Globus pallidus (tissue), 1 donor: ENCODE data around the gene PPP2R3A.
A peak's percentile ranks its signal among the peaks of the same experiment; 100 is the strongest.
"Not testable (repeated sequence)": the region's sequence is repeated elsewhere in the genome, so short reads cannot be mapped to it uniquely, and the experiment has no call there.

Experiments
- DNase-seq: peaks from one replicate; pipeline ENCODE4 v3.0.0-alpha.2; 2015; ENCODE audit warnings: low spot score

The PPP2R3A gene

GRCh38 chr3:135965506-135966270 lies at the start of gene PPP2R3A:
Gene PPP2R3A (plus strand): TSS chr3:135965728. CDS start chr3:136001499, 35,771 bp downstream.
- DNase-seq: peak; percentile 89

DNA sequence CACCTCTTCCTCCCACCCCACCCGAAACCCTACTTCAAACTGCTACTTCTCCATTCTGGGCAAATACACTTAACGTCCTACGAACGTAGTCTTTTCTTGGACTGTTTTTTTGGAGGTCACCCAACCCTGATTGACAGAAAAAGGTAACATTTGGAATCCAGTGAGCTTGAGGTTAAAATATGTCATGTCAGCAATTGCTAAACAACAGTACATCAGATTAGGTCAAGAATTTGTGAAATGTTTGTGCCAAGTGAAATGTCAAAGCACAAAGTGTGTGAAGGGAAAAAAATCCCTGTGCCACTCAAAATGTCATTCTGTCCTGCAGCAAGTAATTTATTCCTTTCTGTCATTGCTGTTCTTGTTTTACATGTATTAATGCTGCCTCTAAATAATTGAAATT lies 49.2 kb upstream of the PPP2R3A start:
- DNase-seq: no peak

DNA sequence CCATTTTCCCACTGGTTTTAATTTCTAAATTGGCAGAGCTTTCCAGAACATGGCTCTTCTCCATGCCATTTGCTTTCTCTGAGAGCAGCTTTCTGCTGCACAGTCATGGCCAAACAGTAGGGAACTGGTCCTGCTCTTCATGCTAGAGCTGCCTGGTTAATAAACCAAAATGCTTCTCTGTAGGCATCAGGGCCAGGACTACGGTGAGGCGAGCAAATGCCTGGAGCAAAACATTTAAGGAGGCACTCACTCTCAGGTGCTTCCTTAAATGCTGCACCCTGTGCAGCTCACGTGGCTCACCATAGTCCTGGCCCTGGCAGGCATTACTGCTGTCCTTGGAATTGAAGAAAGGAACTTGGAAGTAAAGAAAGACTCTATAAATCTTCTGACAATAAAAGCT lies 48.5 kb upstream of the PPP2R3A start:
- no peak for DNase-seq

GRCh38 chr3:135917927-135918597 lies 47.5 kb upstream of the PPP2R3A start:
- no peak for DNase-seq

- peak; percentile 50 for DNase-seq
Observed at GRCh38 chr3:135918600-135918999, 46.9 kb upstream of the PPP2R3A start.

- no peak for DNase-seq
Observed at GRCh38 chr3:135920275-135920674, 45.3 kb upstream of the PPP2R3A start.

DNA sequence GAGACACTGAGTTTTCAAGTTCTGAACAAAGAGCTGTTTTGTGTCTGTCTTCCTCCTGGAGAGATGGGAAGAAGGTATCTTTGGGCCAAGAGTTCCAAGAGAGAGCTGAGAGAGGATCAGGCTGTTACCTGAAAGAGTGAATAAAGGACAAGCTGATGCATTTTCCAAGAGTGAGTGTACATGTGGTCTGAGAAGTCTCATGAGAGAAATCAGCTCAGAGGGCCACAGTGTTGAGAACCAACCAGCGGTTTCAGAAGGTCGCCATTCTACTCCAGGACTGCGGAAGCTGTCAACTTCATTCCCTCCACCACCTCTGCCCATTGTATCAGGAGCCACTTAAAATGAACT lies 42.7 kb upstream of the PPP2R3A start:
- no peak for DNase-seq

GRCh38 chr3:135924506-135924905 lies 41.0 kb upstream of the PPP2R3A start:
- DNase-seq: no peak

DNA sequence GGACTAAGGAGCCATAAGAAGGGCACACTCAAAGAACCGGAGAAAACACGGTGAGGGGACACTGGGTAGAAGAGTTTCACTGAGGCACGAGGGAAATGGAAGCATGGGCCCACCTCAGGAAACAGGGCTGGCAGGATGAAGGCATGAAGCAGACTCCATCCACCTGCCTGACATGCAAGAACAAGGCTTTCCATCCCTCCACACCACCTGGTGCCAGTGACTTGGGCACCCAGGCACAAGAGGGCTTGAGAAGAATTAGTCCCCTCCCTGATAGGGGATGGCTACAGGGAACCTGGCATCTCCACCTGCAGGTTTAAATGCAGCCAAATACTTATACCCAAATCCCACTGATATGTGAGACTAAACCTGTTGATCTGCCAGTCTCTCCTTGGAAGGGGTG lies 38.9 kb upstream of the PPP2R3A start:
- no peak for DNase-seq

DNA sequence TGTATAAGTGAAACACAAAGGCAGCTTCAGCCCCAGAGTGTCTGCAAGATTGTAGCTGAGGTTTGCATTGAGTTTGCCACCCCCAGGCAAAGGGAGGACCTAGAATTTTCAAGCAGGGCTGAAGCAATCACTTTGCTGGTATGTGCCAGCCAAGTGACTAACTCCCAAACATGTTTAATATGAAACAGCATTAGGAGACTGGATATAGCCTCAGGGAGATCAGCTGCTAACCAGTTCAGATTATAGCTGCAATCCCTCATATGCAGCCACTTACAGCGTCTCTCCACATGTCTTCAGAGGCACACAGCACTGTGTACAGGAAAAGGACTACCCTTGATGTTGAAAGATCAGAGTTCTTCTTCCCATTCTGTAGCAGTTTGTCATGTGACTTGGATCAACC lies 38.4 kb upstream of the PPP2R3A start:
- no peak for DNase-seq

DNA sequence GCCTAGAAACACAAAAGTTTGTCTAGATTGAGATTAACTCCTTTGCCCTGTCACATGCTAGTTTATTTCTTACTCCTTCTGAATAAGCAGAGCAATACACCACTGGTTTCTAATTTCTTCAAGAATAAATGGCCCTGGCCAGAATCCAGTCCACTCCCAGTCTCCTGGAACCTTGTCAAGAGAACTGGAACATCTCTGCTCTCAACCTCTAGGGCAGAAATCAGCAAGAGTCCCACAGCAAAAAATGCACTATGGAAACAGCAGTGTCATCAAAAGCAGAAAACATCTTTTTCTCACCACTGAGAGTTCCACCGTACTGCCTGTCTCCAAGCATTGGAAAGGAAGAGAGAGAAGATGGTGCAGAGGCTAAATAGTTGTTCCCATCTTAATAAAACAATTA lies 35.9 kb upstream of the PPP2R3A start:
- no peak for DNase-seq

DNA sequence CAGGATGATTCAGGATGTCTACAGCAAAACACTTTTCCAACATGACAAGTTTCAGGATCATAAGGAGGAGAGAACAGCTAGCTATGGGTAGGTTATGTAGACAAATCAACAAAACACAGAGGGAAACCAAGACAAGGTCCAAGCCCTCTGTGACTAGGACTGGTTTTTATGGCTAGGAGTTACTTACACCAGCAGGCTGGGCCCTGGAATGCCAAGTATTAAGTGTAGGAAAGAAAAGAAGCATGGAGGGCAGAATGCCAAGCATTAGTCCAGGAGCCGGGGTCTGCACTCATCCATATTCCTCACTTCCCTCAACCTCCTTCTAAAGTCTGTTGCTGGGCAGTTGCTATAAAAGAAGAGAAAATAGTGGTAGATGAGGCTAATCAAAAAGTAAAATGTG lies 35.3 kb upstream of the PPP2R3A start:
- no peak for DNase-seq

DNA sequence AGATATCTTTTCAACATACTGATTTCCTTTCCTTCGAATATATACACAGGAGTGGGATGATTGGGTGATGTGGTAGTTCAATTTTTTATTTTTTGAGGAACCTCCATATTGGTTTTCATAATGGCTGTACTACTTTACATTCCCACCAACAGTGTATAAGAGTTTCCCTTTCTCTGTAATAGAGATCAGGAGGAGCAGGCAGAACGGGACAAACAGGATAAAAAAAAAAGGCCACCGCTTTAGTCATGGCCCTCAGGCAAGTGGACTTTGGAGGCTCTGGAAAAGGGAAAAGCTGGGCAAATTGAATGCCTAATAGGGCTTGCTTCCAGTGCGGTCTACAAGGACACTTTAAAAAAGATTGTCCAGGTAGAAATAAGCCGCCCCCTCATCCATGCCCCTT lies 30.4 kb upstream of the PPP2R3A start:
- DNase-seq: not testable (repeated sequence)

DNA sequence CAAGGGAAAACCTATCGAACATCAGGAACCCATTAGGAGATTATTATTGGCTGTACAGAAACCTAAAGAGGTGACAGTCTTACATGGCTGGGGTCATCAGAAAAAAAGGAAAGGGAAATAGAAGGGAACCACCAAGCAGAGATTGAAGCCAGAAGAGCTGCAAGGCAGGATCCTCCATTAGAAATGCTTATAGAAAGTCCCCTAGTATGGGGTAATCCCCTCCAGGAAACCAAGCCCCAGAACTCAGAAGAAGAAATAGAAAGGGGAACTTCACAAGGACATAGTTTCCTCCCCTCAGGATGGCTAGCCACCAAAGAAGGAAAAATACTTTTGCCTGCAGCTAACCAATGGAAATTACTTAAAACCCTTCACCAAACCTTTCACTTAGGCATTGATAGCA lies 27.8 kb upstream of the PPP2R3A start:
- DNase-seq: not testable (repeated sequence)

DNA sequence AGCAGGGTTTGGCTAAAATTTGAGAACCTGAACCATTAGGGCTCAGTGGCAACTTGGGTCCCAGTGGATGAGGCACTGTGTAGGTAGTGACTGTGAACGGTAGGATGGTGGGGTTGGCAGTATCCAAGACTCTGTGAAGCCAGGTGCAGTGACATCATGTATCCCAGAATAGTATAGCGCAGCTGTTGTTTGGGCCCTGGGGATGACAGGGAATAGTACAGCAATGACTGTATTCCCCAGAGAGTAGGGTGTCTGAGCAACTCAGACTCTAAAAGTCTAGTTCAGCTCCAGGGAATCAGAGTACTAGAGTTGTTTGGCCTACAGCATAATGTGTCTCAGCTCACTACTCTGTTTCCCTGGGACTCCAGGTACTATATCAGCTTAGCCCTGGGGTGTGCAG lies 20.7 kb upstream of the PPP2R3A start:
- no peak for DNase-seq

GRCh38 chr3:135950941-135951340 lies 14.6 kb upstream of the PPP2R3A start:
- DNase-seq: no peak

DNA sequence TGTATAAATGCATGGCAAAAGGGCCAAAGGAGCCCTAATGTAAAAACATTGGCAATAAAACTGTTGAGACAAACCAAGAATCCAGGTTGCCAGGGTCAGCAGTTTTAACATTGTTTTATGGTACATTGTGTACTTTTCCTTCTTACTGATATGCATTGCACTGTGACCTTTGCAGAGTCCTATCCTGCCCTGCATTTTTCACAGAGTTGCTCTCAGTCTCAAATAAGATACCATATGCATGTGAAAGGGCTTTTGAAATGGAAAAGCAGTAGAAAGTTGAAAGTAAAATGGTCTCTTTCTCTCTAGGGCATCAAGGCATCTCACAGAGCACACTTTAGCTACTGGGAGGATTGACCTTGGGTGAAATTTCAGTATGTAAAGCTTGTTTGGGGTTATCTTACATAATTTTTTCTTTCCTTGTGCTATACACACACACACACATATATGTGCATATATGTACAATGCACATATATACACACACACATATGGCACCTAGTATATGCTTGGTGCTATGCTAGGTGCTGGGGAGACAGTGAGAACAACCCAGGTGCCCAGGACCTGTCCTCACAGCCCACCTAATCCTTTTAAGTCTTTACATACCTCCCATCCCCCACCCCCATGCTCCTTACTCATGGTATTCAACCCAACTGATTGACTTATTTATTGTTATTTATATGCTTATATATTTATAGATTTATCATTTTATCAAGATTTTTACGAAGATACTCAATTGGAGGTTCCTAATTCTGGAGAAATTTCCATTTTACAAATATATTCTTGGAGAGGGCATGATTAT lies 1.2 kb upstream of the PPP2R3A start:
- DNase-seq: no peak

DNA sequence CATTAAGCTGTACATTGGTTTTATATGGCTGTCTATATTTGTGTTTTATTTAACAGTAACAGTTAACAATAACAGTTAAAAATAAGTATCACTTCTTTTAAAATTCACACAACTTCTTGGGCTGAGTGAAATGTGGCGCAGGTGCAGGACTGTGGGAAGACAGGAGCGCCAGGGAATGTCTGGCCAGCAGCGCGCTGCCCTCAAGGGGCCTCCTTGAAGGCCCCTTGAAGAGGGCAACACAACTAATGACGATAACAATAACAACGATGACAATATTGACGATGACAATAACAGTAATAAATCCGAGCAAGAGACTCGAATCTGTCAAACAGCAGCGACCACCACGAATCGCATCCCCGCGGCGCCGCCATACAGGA lies 411 bp upstream of the PPP2R3A start:
- no peak for DNase-seq

GRCh38 chr3:135966271-135966961 lies 888 bp downstream of the PPP2R3A start:
- no peak for DNase-seq

- no peak for DNase-seq
Observed at GRCh38 chr3:135966962-135967274, 1.4 kb downstream of the PPP2R3A start.

- DNase-seq: no peak
Observed at GRCh38 chr3:135967867-135968266, 2.3 kb downstream of the PPP2R3A start.

DNA sequence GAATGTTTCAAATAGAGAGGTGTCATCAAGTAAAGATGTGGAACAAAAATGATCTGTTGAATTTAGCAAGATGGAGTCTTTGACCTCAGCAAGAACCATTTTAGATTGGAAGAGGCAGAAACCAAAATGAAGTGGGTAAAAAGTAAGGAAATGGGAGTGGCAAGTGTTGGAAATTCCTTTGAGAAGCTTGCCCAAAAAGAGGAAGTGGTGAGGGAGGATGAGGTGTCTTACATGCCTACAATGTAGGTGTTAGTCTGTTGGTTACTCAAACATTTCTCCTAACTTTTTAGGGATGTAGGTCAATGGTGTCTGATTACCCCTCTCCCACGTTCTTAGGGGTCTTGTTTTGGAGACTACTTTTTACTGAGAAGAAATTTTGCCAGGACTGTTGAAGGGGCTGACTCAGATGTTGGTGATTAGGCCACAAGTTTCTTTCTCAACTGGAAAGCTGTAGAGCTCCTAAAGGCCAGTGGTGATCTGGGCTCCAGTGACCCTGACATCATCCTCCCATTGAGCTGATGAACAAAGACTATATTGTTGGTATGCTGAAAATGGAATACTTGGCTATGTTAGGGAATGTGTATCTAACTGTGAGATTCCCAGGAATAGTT lies 5.1 kb downstream of the PPP2R3A start:
- peak; percentile 93 for DNase-seq
